ENCODE results near the gene AHCYL2.

- no peak for TF ChIP-seq POLR2AphosphoS5 (IDR thresholded peaks at IDR 0.05; ENCODE audit: low read depth, low read length)
- TF ChIP-seq, protein P1, sequence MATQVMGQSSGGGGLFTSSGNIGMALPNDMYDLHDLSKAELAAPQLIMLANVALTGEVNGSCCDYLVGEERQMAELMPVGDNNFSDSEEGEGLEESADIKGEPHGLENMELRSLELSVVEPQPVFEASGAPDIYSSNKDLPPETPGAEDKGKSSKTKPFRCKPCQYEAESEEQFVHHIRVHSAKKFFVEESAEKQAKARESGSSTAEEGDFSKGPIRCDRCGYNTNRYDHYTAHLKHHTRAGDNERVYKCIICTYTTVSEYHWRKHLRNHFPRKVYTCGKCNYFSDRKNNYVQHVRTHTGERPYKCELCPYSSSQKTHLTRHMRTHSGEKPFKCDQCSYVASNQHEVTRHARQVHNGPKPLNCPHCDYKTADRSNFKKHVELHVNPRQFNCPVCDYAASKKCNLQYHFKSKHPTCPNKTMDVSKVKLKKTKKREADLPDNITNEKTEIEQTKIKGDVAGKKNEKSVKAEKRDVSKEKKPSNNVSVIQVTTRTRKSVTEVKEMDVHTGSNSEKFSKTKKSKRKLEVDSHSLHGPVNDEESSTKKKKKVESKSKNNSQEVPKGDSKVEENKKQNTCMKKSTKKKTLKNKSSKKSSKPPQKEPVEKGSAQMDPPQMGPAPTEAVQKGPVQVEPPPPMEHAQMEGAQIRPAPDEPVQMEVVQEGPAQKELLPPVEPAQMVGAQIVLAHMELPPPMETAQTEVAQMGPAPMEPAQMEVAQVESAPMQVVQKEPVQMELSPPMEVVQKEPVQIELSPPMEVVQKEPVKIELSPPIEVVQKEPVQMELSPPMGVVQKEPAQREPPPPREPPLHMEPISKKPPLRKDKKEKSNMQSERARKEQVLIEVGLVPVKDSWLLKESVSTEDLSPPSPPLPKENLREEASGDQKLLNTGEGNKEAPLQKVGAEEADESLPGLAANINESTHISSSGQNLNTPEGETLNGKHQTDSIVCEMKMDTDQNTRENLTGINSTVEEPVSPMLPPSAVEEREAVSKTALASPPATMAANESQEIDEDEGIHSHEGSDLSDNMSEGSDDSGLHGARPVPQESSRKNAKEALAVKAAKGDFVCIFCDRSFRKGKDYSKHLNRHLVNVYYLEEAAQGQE (IDR thresholded peaks at IDR 0.05; ENCODE audit: insufficient read depth in 1 of 2, low read depth in 2 of 2, low read length in 2 of 2): no peak
Measured at GRCh38 chr7:129240119-129240820, 15.4 kb downstream of the AHCYL2 start.

Measured in PFSK-1 (cell line).